Measurements from ENCODE around the gene PTPRK.

Gene PTPRK

GRCh38 chr6:128352366-128352765 lies 168.0 kb downstream of the PTPRK start:
- TF ChIP-seq, protein P1, sequence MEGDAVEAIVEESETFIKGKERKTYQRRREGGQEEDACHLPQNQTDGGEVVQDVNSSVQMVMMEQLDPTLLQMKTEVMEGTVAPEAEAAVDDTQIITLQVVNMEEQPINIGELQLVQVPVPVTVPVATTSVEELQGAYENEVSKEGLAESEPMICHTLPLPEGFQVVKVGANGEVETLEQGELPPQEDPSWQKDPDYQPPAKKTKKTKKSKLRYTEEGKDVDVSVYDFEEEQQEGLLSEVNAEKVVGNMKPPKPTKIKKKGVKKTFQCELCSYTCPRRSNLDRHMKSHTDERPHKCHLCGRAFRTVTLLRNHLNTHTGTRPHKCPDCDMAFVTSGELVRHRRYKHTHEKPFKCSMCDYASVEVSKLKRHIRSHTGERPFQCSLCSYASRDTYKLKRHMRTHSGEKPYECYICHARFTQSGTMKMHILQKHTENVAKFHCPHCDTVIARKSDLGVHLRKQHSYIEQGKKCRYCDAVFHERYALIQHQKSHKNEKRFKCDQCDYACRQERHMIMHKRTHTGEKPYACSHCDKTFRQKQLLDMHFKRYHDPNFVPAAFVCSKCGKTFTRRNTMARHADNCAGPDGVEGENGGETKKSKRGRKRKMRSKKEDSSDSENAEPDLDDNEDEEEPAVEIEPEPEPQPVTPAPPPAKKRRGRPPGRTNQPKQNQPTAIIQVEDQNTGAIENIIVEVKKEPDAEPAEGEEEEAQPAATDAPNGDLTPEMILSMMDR (IDR thresholded peaks at IDR 0.05; ENCODE audit: low read depth, low read length), result no peak
- no peak overlapping the region for H3K27ac ChIP-seq
- no peaks in the 10 kb centered on the region for H3K9me3 ChIP-seq (ENCODE audit: severe bottlenecking)
- H3K4me3 ChIP-seq (ENCODE audit: low read depth, low read length), result no peak overlapping the region
- no peak for DNase-seq
- H3K27me3 ChIP-seq (ENCODE audit: insufficient read depth, low read depth, severe bottlenecking), result no peaks in the 10 kb centered on the region
- H3K36me3 ChIP-seq, result no peaks in the 10 kb centered on the region

DNA sequence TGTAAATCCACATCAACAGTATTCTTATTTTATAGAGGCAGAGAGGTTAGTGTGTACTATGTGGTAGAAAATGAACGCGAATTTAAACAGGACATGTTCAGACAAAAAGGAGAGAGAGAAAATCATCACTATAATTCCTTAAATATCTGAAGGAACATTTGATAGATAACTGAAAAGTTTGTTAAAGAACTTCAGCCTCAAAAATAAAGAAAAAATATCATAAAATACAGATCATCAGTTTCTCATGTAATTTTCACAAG lies 169.2 kb downstream of the PTPRK start:
- DNase-seq, result no peak
- no peaks in the 10 kb centered on the region for H3K9me3 ChIP-seq (ENCODE audit: severe bottlenecking)
- H3K27ac ChIP-seq, result no peak overlapping the region
- no peaks in the 10 kb centered on the region for H3K36me3 ChIP-seq
- no peak overlapping the region for H3K4me3 ChIP-seq (ENCODE audit: low read depth, low read length)
- TF ChIP-seq, protein P1 (IDR thresholded peaks at IDR 0.05; ENCODE audit: low read depth, low read length), result no peak
- no peaks in the 10 kb centered on the region for H3K27me3 ChIP-seq (ENCODE audit: insufficient read depth, low read depth, severe bottlenecking)

DNA sequence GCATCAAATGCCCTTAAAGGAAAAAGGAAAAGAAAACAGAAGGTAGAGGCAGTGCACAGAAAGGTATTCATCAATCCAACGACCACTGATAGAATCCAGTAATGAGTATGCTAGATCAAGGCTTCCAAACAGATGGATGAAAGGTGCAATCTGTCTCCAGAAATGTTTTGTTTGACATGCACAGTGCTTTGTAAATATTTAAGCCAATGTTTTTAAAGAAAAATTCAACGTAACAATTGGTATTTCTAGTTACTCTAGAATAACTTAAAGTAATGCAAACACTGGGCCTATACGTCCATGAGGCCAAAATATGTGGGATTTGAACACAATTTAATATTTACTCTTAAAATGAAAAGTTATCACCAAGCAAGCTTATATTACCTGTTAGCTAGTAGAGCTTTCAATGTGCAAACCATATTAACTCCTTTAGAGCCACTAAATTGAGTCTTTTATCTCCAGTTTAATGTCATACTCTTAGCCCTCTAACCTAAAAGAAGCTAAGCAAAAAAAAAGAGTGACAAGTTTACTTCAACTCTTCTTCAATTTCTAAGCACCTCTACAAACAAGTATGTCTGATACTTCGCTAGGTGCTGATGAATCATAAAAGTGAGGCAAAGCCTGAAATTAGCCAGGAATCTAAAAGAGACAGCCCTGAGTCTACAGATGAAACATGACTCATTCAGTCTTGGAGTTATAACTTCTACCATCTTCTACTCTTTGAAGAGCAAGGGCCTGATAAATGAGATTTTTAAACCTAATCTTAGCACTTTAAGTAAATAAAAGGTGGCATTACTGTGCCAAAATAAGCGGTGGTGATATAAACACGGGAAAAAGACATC lies 169.8 kb downstream of the PTPRK start:
- H3K27ac ChIP-seq, result no peak overlapping the region
- no peaks in the 10 kb centered on the region for H3K9me3 ChIP-seq (ENCODE audit: severe bottlenecking)
- TF ChIP-seq, protein P1 (IDR thresholded peaks at IDR 0.05; ENCODE audit: low read depth, low read length), result no peak
- H3K27me3 ChIP-seq (ENCODE audit: insufficient read depth, low read depth, severe bottlenecking), result no peaks in the 10 kb centered on the region
- H3K4me3 ChIP-seq (ENCODE audit: low read depth, low read length), result no peak overlapping the region
- no peak for DNase-seq
- no peaks in the 10 kb centered on the region for H3K36me3 ChIP-seq

DNA sequence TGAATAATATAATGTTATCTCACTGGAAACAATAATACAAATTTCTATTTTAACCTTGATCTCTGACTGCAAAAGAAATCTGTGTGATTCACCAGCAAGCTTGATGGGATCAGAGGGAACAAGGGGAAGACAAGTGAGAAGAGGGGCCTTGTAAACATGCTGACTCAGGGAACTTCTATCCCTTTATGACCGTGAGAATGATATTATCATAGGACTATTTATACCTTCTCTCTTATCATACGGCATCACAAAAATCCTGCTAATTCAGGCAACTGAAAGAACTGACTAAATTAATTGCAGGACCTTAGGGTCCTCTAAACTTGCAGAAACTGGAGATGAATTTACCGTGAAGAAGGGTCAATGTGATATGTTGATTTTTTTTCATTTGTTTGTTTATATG lies 173.3 kb downstream of the PTPRK start:
- H3K27ac ChIP-seq, result no peak overlapping the region
- no peak for DNase-seq
- TF ChIP-seq, protein P1 (IDR thresholded peaks at IDR 0.05; ENCODE audit: low read depth, low read length), result no peak

DNA sequence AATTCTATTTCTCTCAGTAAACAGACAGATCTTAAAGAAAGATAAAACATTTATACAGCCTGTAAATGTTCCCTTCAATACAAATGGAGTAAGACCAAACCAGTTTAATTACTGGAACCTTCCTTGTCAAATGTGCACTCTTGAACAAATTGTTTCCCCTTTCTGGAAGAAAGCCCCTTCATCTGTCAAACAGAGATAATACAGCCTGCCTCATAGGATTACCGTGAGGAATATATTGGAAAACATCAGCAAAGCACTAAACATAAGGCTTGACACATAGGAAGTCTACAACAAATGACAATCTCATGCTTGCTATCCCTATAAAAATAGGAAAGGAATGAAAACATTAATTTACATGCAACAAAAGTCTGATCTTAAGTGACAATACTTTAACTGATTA lies 173.8 kb downstream of the PTPRK start:
- no peak for DNase-seq
- no peaks in the 10 kb centered on the region for H3K9me3 ChIP-seq (ENCODE audit: severe bottlenecking)
- H3K27me3 ChIP-seq (ENCODE audit: insufficient read depth, low read depth, severe bottlenecking), result no peaks in the 10 kb centered on the region
- TF ChIP-seq, protein P1 (IDR thresholded peaks at IDR 0.05; ENCODE audit: low read depth, low read length), result no peak
- H3K27ac ChIP-seq, result no peak overlapping the region
- H3K4me3 ChIP-seq (ENCODE audit: low read depth, low read length), result no peak overlapping the region
- H3K36me3 ChIP-seq, result no peaks in the 10 kb centered on the region

More for the DNA sequence above, 173.3 kb downstream of the PTPRK start:
- no peak overlapping the region for H3K4me3 ChIP-seq (ENCODE audit: low read depth, low read length)
- H3K9me3 ChIP-seq (ENCODE audit: severe bottlenecking), result no peaks in the 10 kb centered on the region
- no peaks in the 10 kb centered on the region for H3K36me3 ChIP-seq
- H3K27me3 ChIP-seq (ENCODE audit: insufficient read depth, low read depth, severe bottlenecking), result no peaks in the 10 kb centered on the region

- no peak overlapping the region for H3K4me3 ChIP-seq (ENCODE audit: low read depth, low read length)
- DNase-seq, result no peak
- H3K9me3 ChIP-seq (ENCODE audit: severe bottlenecking), result no peaks in the 10 kb centered on the region
- H3K27ac ChIP-seq, result no peak overlapping the region
- H3K36me3 ChIP-seq, result no peaks in the 10 kb centered on the region
- H3K27me3 ChIP-seq (ENCODE audit: insufficient read depth, low read depth, severe bottlenecking), result no peaks in the 10 kb centered on the region
- TF ChIP-seq, protein P1 (IDR thresholded peaks at IDR 0.05; ENCODE audit: low read depth, low read length), result no peak
These were observed 175.1 kb downstream of the PTPRK start for GRCh38 chr6:128345278-128345677.
